Measurements from ENCODE around the gene ERG28. TPM values are rescaled to one million over a fixed set of nuclear protein-coding genes. Genes with fewer than 3 reads are reported as not detected.
"Not testable (repeated sequence)": the region's sequence is repeated elsewhere in the genome, so short reads cannot be mapped to it uniquely, and the experiment has no call there.

The ERG28 gene
- total and polyA plus RNA-seq, 11 donors: 5.7 to 15.1 (median 7.4) TPM

DNA sequence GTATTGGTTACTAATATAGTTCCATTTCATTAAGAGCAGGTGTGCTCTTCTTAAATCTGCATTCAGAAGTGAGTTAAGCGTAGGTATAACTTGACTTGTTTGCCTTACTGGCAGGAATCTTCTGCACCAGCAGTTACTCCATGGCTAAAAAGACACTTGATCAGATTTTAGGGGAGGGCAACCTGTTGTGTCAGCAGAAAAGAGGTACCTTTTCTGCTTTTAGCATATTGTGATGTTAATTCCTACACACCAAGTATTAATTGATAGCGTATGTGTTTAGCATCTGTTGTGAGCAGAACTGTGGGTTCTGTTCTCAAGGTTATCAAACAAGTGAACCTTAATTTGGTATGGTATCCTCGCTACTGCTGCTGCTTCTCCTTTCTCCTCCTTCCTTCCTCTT lies 38.7 kb upstream of the ERG28 start:
- no peak for DNase-seq
- Histone ChIP-seq H3K27me3 (no peaks in the 10 kb centered on the region), H3K9me3 (peaks cover 0 to 14% (median 0%) of the 10 kb centered on the region in 12 donors), H3K27ac (no peak overlapping the region), H3K36me3 (peaks cover 0 to 45% (median 32%) of the 10 kb centered on the region in 9 donors), H3K4me1 (peaks cover 0 to 19% (median 12%) of the 10 kb centered on the region in 12 donors), H3K4me3 (no peak overlapping the region)
- intact Hi-C loops (cut with DNase I): no loop called here
- no peak for TF ChIP-seq POLR2A (IDR thresholded peaks at IDR 0.05)
- TF ChIP-seq, protein P1, sequence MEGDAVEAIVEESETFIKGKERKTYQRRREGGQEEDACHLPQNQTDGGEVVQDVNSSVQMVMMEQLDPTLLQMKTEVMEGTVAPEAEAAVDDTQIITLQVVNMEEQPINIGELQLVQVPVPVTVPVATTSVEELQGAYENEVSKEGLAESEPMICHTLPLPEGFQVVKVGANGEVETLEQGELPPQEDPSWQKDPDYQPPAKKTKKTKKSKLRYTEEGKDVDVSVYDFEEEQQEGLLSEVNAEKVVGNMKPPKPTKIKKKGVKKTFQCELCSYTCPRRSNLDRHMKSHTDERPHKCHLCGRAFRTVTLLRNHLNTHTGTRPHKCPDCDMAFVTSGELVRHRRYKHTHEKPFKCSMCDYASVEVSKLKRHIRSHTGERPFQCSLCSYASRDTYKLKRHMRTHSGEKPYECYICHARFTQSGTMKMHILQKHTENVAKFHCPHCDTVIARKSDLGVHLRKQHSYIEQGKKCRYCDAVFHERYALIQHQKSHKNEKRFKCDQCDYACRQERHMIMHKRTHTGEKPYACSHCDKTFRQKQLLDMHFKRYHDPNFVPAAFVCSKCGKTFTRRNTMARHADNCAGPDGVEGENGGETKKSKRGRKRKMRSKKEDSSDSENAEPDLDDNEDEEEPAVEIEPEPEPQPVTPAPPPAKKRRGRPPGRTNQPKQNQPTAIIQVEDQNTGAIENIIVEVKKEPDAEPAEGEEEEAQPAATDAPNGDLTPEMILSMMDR (IDR thresholded peaks at IDR 0.05): no peak
- WGBS, 4 donors: 90 to 98% (median 93%) methylated on average over 3 of the region's 3 CpGs
- no peak for ATAC-seq

DNA sequence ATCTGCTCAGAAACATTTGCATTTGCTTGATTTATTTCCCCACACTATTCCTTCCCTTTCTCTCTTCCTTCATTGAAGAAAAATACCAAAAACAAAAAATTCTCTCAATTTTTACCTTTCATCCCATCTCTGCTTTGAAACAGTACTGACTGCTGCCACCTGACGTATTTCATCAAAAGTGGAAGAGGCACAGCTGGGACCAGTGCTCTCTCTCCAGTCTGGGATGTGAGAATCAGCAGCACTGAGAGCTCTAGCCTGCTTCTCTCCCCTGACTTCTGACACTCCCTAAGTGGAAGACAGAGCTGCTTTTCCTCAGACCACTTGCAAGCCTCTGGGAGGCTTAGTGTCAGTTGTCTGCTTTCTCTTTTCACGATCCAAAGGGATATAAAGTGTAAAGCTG lies 37.2 kb upstream of the ERG28 start:
- intact Hi-C loops (cut with DNase I): no loop called here
- peaks cover 0 to 52% (median 38%) of the 10 kb centered on the region in 9 donors for H3K36me3 ChIP-seq
- ATAC-seq (no peak), DNase-seq (no peak)
- peaks cover 0 to 14% (median 0%) of the 10 kb centered on the region in 12 donors for H3K9me3 ChIP-seq
- H3K27ac ChIP-seq: no peak overlapping the region
- H3K4me3 ChIP-seq: no peak overlapping the region
- H3K4me1 ChIP-seq: peaks cover 0 to 14% (median 10%) of the 10 kb centered on the region in 12 donors
- H3K27me3 ChIP-seq: no peaks in the 10 kb centered on the region
- TF ChIP-seq, protein P1 (IDR thresholded peaks at IDR 0.05): no peak
- TF ChIP-seq POLR2A (IDR thresholded peaks at IDR 0.05): no peak
- WGBS, 4 donors: 84 to 88% (median 87%) methylated on average over 2 of the region's 2 CpGs

DNA sequence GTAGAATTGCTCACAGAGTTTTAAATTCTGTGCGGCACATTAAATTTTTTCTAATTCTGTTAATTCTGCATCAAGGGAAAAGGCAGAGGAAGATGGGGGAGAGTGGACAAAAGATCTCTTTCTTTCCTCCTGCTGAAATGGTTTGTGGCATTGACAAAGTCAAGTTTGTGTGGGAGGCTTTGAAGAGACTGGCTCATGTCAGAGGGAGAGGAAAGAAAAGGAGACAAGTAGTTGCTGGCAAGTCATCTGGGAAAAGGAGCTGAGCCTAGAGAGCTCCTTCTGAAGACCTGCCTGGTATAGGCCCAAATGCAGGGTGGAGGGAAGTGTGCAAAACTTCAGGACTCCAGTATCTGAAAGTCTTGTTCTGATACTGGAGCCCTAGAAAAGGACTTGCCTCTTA lies 36.7 kb upstream of the ERG28 start:
- intact Hi-C loops (cut with DNase I): no loop called here
- DNase-seq: no peak
- Histone ChIP-seq H3K27ac (no peak overlapping the region), H3K9me3 (peaks cover 0 to 14% (median 0%) of the 10 kb centered on the region in 12 donors), H3K4me3 (no peak overlapping the region), H3K4me1 (peaks cover 0 to 9% (median 4%) of the 10 kb centered on the region in 12 donors), H3K27me3 (no peaks in the 10 kb centered on the region), H3K36me3 (peaks cover 0 to 56% (median 38%) of the 10 kb centered on the region in 9 donors)
- TF ChIP-seq, protein P1 (IDR thresholded peaks at IDR 0.05): no peak
- no peak for TF ChIP-seq POLR2A (IDR thresholded peaks at IDR 0.05)
- WGBS, 4 donors: 77 to 91% (median 88%) methylated on average over 1 of the region's 1 CpG
- ATAC-seq: no peak

DNA sequence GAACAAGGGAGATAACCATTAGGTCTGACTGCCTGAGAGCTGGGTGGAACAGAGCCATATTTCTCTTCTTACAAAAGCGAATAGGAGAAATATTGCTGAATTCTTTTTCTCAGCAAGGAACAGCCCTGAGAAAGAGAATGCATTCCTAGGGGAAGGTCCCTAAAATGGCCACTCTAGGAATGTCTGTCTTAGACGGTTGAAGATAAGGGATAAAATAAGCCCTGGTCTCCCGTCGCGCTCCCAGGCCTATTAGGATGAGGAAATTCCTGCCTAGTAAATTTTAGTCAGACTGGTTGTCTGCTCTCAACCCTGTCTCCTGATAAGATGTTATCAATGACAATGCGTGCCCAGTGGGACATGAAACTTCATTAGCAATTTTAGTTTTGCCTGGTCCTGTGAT lies 34.3 kb upstream of the ERG28 start:
- WGBS, 4 donors: 89 to 96% (median 93%) methylated on average over 6 of the region's 6 CpGs
- intact Hi-C loops (cut with DNase I); H3K4me3 ChIP-seq; DNase-seq; H3K9me3 ChIP-seq; H3K27ac ChIP-seq; H3K27me3 ChIP-seq; ATAC-seq; H3K4me1 ChIP-seq: not testable (repeated sequence)
- H3K36me3 ChIP-seq: peaks cover 0 to 70% (median 48%) of the 10 kb centered on the region in 9 donors

DNA sequence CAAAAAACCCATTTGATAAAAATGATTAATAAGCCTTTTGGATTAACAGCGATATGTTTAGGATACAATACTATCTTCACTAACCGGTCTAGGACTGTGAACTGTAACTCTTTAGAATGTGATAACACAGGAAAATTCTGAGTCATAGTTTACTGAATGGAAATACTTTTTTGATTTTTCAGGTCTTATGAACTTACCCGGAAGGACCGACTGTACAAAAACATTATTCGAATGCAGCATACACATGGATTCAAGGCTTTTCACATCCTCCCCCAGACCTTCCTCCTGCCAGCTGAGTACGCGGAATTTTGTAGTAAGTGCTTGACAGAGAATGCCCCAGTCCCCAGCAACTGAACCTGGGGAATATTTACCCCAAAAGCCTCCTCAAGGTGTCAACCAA lies 29.3 kb upstream of the ERG28 start:
- Histone ChIP-seq H3K27me3 (no peaks in the 10 kb centered on the region), H3K27ac (no peak overlapping the region), H3K9me3 (peaks cover 0 to 4% (median 0%) of the 10 kb centered on the region in 12 donors), H3K4me1 (peaks cover 0 to 3% (median 0%) of the 10 kb centered on the region in 12 donors), H3K36me3 (peaks cover 0 to 49% (median 32%) of the 10 kb centered on the region in 9 donors), H3K4me3 (no peak overlapping the region)
- WGBS, 4 donors: 91 to 98% (median 93%) methylated on average over 7 of the region's 7 CpGs
- DNase-seq (no peak), ATAC-seq (no peak)
- intact Hi-C loops (cut with DNase I): no loop called here
- no peak for TF ChIP-seq POLR2A (IDR thresholded peaks at IDR 0.05)
- TF ChIP-seq, protein P1 (IDR thresholded peaks at IDR 0.05): no peak

Measured in heart left ventricle (tissue), 16 donors.